Measurements from ENCODE around the gene TGFBR3. TPM values are rescaled to one million over a fixed set of nuclear protein-coding genes. Genes with fewer than 3 reads are reported as not detected.

Gene TGFBR3
- total RNA-seq, 1 experiment from 2014 or later, result 14.5 TPM

- DNase-seq (ENCODE audit: low read depth, low spot score) (no peak), ATAC-seq (no peak)
- H3K9me3 ChIP-seq (ENCODE audit: control insufficient read depth, insufficient read depth, low read depth, low read length), result no peaks in the 10 kb centered on the region
- TF ChIP-seq TCF7L2 (IDR thresholded peaks at IDR 0.05; ENCODE audit: low read depth, low read length) (no peak), CTCF (IDR thresholded peaks at IDR 0.05) (no peak), SIN3A (IDR thresholded peaks at IDR 0.05; ENCODE audit: borderline replicate concordance, insufficient read depth, low read depth, low read length) (no peak), REST (IDR thresholded peaks at IDR 0.05; ENCODE audit: insufficient read depth in 1 of 2, low read depth in 2 of 2, low read length in 1 of 2) (no peak), POLR2AphosphoS5 (IDR thresholded peaks at IDR 0.05; ENCODE audit: low read depth, low read length) (no peak)
- H3K4me1 ChIP-seq (ENCODE audit: control insufficient read depth, insufficient read depth, low read length), result no peaks in the 10 kb centered on the region
- no peak overlapping the region for H3K4me3 ChIP-seq (ENCODE audit: low read depth in 2 of 2, low read length in 2 of 2)
- CTCF ChIA-PET, result no interaction called here
- POLR2A ChIA-PET, result interaction anchor here (0.6 kb wide), 2 partner anchors 95 to 118 kb away, joined by 3 read pairs; no protein-coding TSS in a partner anchor
- no peaks in the 10 kb centered on the region for H3K36me3 ChIP-seq (ENCODE audit: control insufficient read depth, insufficient read depth, low read length)
- no peak overlapping the region for H3K27ac ChIP-seq (ENCODE audit: low read length)
- no peaks in the 10 kb centered on the region for H3K27me3 ChIP-seq (ENCODE audit: control insufficient read depth, insufficient read depth, low read length)
- intact Hi-C loops (cut with micrococcal nuclease; ENCODE audit: unreplicated experiment) (no loop called here), in situ Hi-C loops (cut with HindIII; ENCODE audit: low pct_unique_long_range_greater_than_20kb, low sequenced_read_pairs) (no loop called here)
- no TSS peak for BruUV-seq (replicated peaks)
These were observed 161.3 kb downstream of the TGFBR3 start for GRCh38 chr1:91724644-91725043.

DNA sequence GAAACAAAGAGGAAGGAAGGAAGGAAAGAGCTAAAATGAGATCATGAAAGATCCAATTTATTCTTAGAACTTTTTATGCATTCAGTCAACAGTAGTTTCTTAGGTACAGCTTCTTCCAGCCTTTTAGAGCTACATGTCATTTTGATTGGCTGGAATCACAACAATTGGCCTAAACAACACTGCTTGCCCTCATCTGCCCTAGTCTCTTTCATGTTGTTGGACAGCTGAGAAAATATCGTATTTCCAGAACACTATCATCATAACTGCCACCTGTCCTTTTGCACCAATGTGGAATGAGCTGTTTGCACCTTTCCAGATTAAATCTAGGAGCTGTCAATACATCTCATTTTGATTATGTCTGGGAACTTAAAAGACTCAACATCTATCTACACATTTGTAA, 161.7 kb downstream of the TGFBR3 start:
- intact Hi-C loops (cut with micrococcal nuclease; ENCODE audit: unreplicated experiment), result no loop called here
- H3K9me3 ChIP-seq (ENCODE audit: control insufficient read depth, insufficient read depth, low read depth, low read length), result no peaks in the 10 kb centered on the region
- ATAC-seq (no peak), DNase-seq (ENCODE audit: low read depth, low spot score) (no peak)
- no peak overlapping the region for H3K4me3 ChIP-seq (ENCODE audit: low read depth in 2 of 2, low read length in 2 of 2)
- BruUV-seq (replicated peaks), result no TSS peak
- H3K27me3 ChIP-seq (ENCODE audit: control insufficient read depth, insufficient read depth, low read length), result no peaks in the 10 kb centered on the region
- H3K4me1 ChIP-seq (ENCODE audit: control insufficient read depth, insufficient read depth, low read length), result no peaks in the 10 kb centered on the region
- in situ Hi-C loops (cut with HindIII; ENCODE audit: low pct_unique_long_range_greater_than_20kb, low sequenced_read_pairs), result no loop called here
- ChIA-PET POLR2A (interaction anchor here (0.6 kb wide), 1 partner anchor 117 kb away, joined by 3 read pairs; no protein-coding TSS in a partner anchor), CTCF (no interaction called here)
- H3K27ac ChIP-seq (ENCODE audit: low read length), result no peak overlapping the region
- no peak for TF ChIP-seq CTCF (IDR thresholded peaks at IDR 0.05)
- TF ChIP-seq TCF7L2 (IDR thresholded peaks at IDR 0.05; ENCODE audit: low read depth, low read length), result no peak
- no peak for TF ChIP-seq REST (IDR thresholded peaks at IDR 0.05; ENCODE audit: insufficient read depth in 1 of 2, low read depth in 2 of 2, low read length in 1 of 2)
- TF ChIP-seq SIN3A (IDR thresholded peaks at IDR 0.05; ENCODE audit: borderline replicate concordance, insufficient read depth, low read depth, low read length), result no peak
- TF ChIP-seq POLR2AphosphoS5 (IDR thresholded peaks at IDR 0.05; ENCODE audit: low read depth, low read length), result no peak
- H3K36me3 ChIP-seq (ENCODE audit: control insufficient read depth, insufficient read depth, low read length), result no peaks in the 10 kb centered on the region

All from Panc1 (cell line).